ENCODE results near the gene PRIMPOL. TPM values are rescaled to one million over a fixed set of nuclear protein-coding genes. Genes with fewer than 3 reads are reported as not detected.
"Not testable (repeated sequence)": the region's sequence is repeated elsewhere in the genome, so short reads cannot be mapped to it uniquely, and the experiment has no call there.

PRIMPOL gene
- total RNA-seq: 10 to 100 TPM; 24.1 to 34.2 TPM

GRCh38 chr4:184649026-184649970 is at the start of gene PRIMPOL, which contains the start of gene CASP3:
Gene PRIMPOL (plus strand): TSS chr4:184649738. CDS start chr4:184657141, 7,403 bp downstream.
Gene CASP3 (minus strand): TSS chr4:184649447. CDS start chr4:184638453, 10,994 bp downstream.
- H3K36me3 Mint-ChIP-seq (ENCODE audit: insufficient read depth in 2 of 2): peaks cover 16 to 19% of the 10 kb centered on the region in 2 donors
- no peaks in the 10 kb centered on the region for H3K27me3 Mint-ChIP-seq (ENCODE audit: low read depth)
- peaks cover 63% of the 10 kb centered on the region for H3K4me1 Mint-ChIP-seq (ENCODE audit: low read depth)
- ATAC-seq (replicated peaks in 1 of 2) (peak; percentile 91 to 92), DNase-seq (peak; percentile 97 to 98)
- no peaks in the 10 kb centered on the region for H3K9me3 Mint-ChIP-seq
- peak within 1 kb of the TSS; percentile 99 to 100 for H3K4me3 Mint-ChIP-seq
- peak within 1 kb of the TSS; percentile 98 for H3K27ac Mint-ChIP-seq

GRCh38 chr4:184600982-184601381 is 48.6 kb upstream of the PRIMPOL start:
- DNase-seq (peak in 1 of 2 donors; percentile 13), ATAC-seq (replicated peaks in 1 of 2) (peak; percentile 51 to 55)
- peaks cover 16% of the 10 kb centered on the region for H3K27me3 Mint-ChIP-seq (ENCODE audit: low read depth)
- peak overlapping the region; percentile 43 to 61 for H3K4me3 Mint-ChIP-seq
- not testable (repeated sequence) for H3K27ac Mint-ChIP-seq
- peaks cover 14% of the 10 kb centered on the region in 2 donors for H3K9me3 Mint-ChIP-seq
- peaks cover 19% of the 10 kb centered on the region in 2 donors for H3K36me3 Mint-ChIP-seq (ENCODE audit: insufficient read depth in 2 of 2)
- peaks cover 23% of the 10 kb centered on the region for H3K4me1 Mint-ChIP-seq (ENCODE audit: low read depth)

GRCh38 chr4:184602857-184603256 is 46.7 kb upstream of the PRIMPOL start:
- not testable (repeated sequence) for H3K27ac Mint-ChIP-seq; H3K4me3 Mint-ChIP-seq; DNase-seq; H3K27me3 Mint-ChIP-seq (ENCODE audit: low read depth); ATAC-seq (replicated peaks in 1 of 2)
- Mint-ChIP-seq H3K4me1 (ENCODE audit: low read depth) (peaks cover 23% of the 10 kb centered on the region), H3K9me3 (peaks cover 16 to 19% of the 10 kb centered on the region in 2 donors), H3K36me3 (ENCODE audit: insufficient read depth in 2 of 2) (peaks cover 19 to 21% of the 10 kb centered on the region in 2 donors)

- not testable (repeated sequence) for ATAC-seq (replicated peaks in 1 of 2); H3K27me3 Mint-ChIP-seq (ENCODE audit: low read depth); H3K27ac Mint-ChIP-seq; H3K4me3 Mint-ChIP-seq; H3K4me1 Mint-ChIP-seq (ENCODE audit: low read depth); DNase-seq
- Mint-ChIP-seq H3K9me3 (peaks cover 13 to 19% of the 10 kb centered on the region in 2 donors), H3K36me3 (ENCODE audit: insufficient read depth in 2 of 2) (peaks cover 19% of the 10 kb centered on the region in 2 donors)
Measured at GRCh38 chr4:184607429-184607828, 42.1 kb upstream of the PRIMPOL start.

- ATAC-seq (replicated peaks in 1 of 2) (no peak), DNase-seq (no peak)
- Mint-ChIP-seq H3K4me3 (no peak overlapping the region), H3K27me3 (ENCODE audit: low read depth) (no peaks in the 10 kb centered on the region), H3K9me3 (peaks cover 8 to 12% of the 10 kb centered on the region in 2 donors), H3K27ac (no peak overlapping the region), H3K4me1 (ENCODE audit: low read depth) (no peaks in the 10 kb centered on the region), H3K36me3 (ENCODE audit: insufficient read depth in 2 of 2) (peaks cover 3% of the 10 kb centered on the region in 2 donors)
Measured at GRCh38 chr4:184612074-184612473, 37.5 kb upstream of the PRIMPOL start.

- Mint-ChIP-seq H3K4me3 (no peak overlapping the region), H3K27me3 (ENCODE audit: low read depth) (no peaks in the 10 kb centered on the region), H3K9me3 (peaks cover 6 to 10% of the 10 kb centered on the region in 2 donors), H3K36me3 (ENCODE audit: insufficient read depth in 2 of 2) (peaks cover 3% of the 10 kb centered on the region in 2 donors), H3K4me1 (ENCODE audit: low read depth) (no peaks in the 10 kb centered on the region), H3K27ac (no peak overlapping the region)
- no peak for DNase-seq
- ATAC-seq (replicated peaks in 1 of 2): no peak
Measured at GRCh38 chr4:184613405-184613804, 36.1 kb upstream of the PRIMPOL start.

GRCh38 chr4:184614509-184614908 is 35.0 kb upstream of the PRIMPOL start:
- H3K36me3 Mint-ChIP-seq (ENCODE audit: insufficient read depth in 2 of 2): peaks cover 3% of the 10 kb centered on the region in 2 donors
- no peak overlapping the region for H3K4me3 Mint-ChIP-seq
- H3K27me3 Mint-ChIP-seq (ENCODE audit: low read depth): no peaks in the 10 kb centered on the region
- H3K9me3 Mint-ChIP-seq: peaks cover 6 to 10% of the 10 kb centered on the region in 2 donors
- ATAC-seq (replicated peaks in 1 of 2) (no peak), DNase-seq (no peak)
- H3K27ac Mint-ChIP-seq: no peak overlapping the region
- H3K4me1 Mint-ChIP-seq (ENCODE audit: low read depth): no peaks in the 10 kb centered on the region

GRCh38 chr4:184616168-184616567 is 33.4 kb upstream of the PRIMPOL start:
- not testable (repeated sequence) for H3K4me1 Mint-ChIP-seq (ENCODE audit: low read depth); H3K4me3 Mint-ChIP-seq; H3K9me3 Mint-ChIP-seq; H3K36me3 Mint-ChIP-seq (ENCODE audit: insufficient read depth in 2 of 2); DNase-seq; H3K27me3 Mint-ChIP-seq (ENCODE audit: low read depth); H3K27ac Mint-ChIP-seq; ATAC-seq (replicated peaks in 1 of 2)

- H3K4me3 Mint-ChIP-seq: no peak overlapping the region
- peak overlapping the region; percentile 72 for H3K27ac Mint-ChIP-seq
- no peak for ATAC-seq (replicated peaks in 1 of 2)
- H3K27me3 Mint-ChIP-seq (ENCODE audit: low read depth): no peaks in the 10 kb centered on the region
- no peaks in the 10 kb centered on the region for H3K4me1 Mint-ChIP-seq (ENCODE audit: low read depth)
- peaks cover 3% of the 10 kb centered on the region in 2 donors for H3K36me3 Mint-ChIP-seq (ENCODE audit: insufficient read depth in 2 of 2)
- H3K9me3 Mint-ChIP-seq: peaks cover 6 to 10% of the 10 kb centered on the region in 2 donors
- no peak for DNase-seq
Measured at GRCh38 chr4:184616633-184617551, 32.6 kb upstream of the PRIMPOL start.

- H3K36me3 Mint-ChIP-seq (ENCODE audit: insufficient read depth in 2 of 2): peaks cover 3% of the 10 kb centered on the region in 2 donors
- H3K4me1 Mint-ChIP-seq (ENCODE audit: low read depth): no peaks in the 10 kb centered on the region
- H3K4me3 Mint-ChIP-seq: no peak overlapping the region
- no peaks in the 10 kb centered on the region for H3K27me3 Mint-ChIP-seq (ENCODE audit: low read depth)
- no peak overlapping the region for H3K27ac Mint-ChIP-seq
- peaks cover 6 to 10% of the 10 kb centered on the region in 2 donors for H3K9me3 Mint-ChIP-seq
- ATAC-seq (replicated peaks in 1 of 2): no peak
- no peak for DNase-seq
Measured at GRCh38 chr4:184617600-184618196, 31.8 kb upstream of the PRIMPOL start.

GRCh38 chr4:184620212-184620867 is 29.2 kb upstream of the PRIMPOL start:
- no peak overlapping the region for H3K27ac Mint-ChIP-seq

GRCh38 chr4:184621518-184621917 is 28.0 kb upstream of the PRIMPOL start:
- peaks cover 0 to 4% of the 10 kb centered on the region in 2 donors for H3K9me3 Mint-ChIP-seq
- H3K4me3 Mint-ChIP-seq: no peak overlapping the region
- DNase-seq: no peak
- ATAC-seq (replicated peaks in 1 of 2): no peak
- peaks cover 5 to 11% of the 10 kb centered on the region in 2 donors for H3K36me3 Mint-ChIP-seq (ENCODE audit: insufficient read depth in 2 of 2)
- no peak overlapping the region for H3K27ac Mint-ChIP-seq
- no peaks in the 10 kb centered on the region for H3K27me3 Mint-ChIP-seq (ENCODE audit: low read depth)
- H3K4me1 Mint-ChIP-seq (ENCODE audit: low read depth): peaks cover 21% of the 10 kb centered on the region

More at GRCh38 chr4:184620212-184620867, 29.2 kb upstream of the PRIMPOL start:
- ATAC-seq (replicated peaks in 1 of 2) (no peak), DNase-seq (no peak)
- Mint-ChIP-seq H3K4me3 (no peak overlapping the region), H3K36me3 (ENCODE audit: insufficient read depth in 2 of 2) (peaks cover 5 to 11% of the 10 kb centered on the region in 2 donors), H3K4me1 (ENCODE audit: low read depth) (peaks cover 10% of the 10 kb centered on the region), H3K9me3 (peaks cover 0 to 4% of the 10 kb centered on the region in 2 donors), H3K27me3 (ENCODE audit: low read depth) (no peaks in the 10 kb centered on the region)
